K562 (cell line): ENCODE results near the gene DCUN1D3. TPM values are rescaled to one million over a fixed set of nuclear protein-coding genes. Genes with fewer than 3 reads are reported as not detected.

Experiments used
- ARID2 ChIP-seq: fragments of 450-650 bp; IDR thresholded peaks from 2 replicates; pipeline ENCODE4 v1.6.1; 2017; ENCODE audit warnings: antibody characterized with exemption, mild to moderate bottlenecking
- EWSR1 ChIP-seq: fragments of 450-650 bp; IDR thresholded peaks from 2 replicates; pipeline ENCODE4 v1.6.1; 2018; ENCODE audit warnings: borderline replicate concordance, mild to moderate bottlenecking, low read depth, moderate library complexity; ENCODE audit not compliant: partially characterized antibody
- KHSRP ChIP-seq: fragments of 450-650 bp; IDR thresholded peaks from 2 replicates; pipeline ENCODE4 v1.6.1; 2017
- MAFF ChIP-seq: IDR thresholded peaks from 2 replicates; pipeline ENCODE4 v1.6.1; 2012; ENCODE audit warnings: low read length, improper control_type of control experiment
- MYNN ChIP-seq, 2 experiments: sonication (generic); formaldehyde crosslinking in 1 of 2; IDR thresholded peaks; 2 replicates each; pipeline versions ENCODE4 v1.5.0 to v1.6.1; 2016 to 2020; ENCODE audit warnings: antibody characterized with exemption in 1 of 2, missing genetic modification reagents in 1 of 2
- NEUROD1 ChIP-seq: fragments of 150-350 bp; IDR thresholded peaks from 2 replicates; pipeline ENCODE4 v1.6.1; 2014; ENCODE audit warnings: borderline replicate concordance, low read length, low read depth; ENCODE audit not compliant: partially characterized antibody
- NR1H2 ChIP-seq: sonication (generic); formaldehyde crosslinking; IDR thresholded peaks from 2 replicates; pipeline ENCODE4 v1.4.0; 2020; ENCODE audit warnings: mild to moderate bottlenecking, missing genetic modification reagents
- NR4A1 ChIP-seq, 2 experiments: fragments of 250-450 bp in 1 of 2; fragments of 450-650 bp in 1 of 2; sonication (Bioruptor Pico) in 1 of 2; IDR thresholded peaks; 2 replicates each; pipeline versions ENCODE4 v1.4.0 to v1.6.1; 2016 to 2020; ENCODE audit warnings: mild to moderate bottlenecking in 2 of 2, missing compliant biosample characterization in 1 of 2, missing genetic modification characterization in 1 of 2, moderate library complexity in 1 of 2
- POU5F1 ChIP-seq: fragments of 150-350 bp; IDR thresholded peaks from 2 replicates; pipeline ENCODE4 v1.6.1; 2014; ENCODE audit warnings: borderline replicate concordance, low read length, low read depth, mild to moderate bottlenecking; ENCODE audit not compliant: partially characterized antibody
- RBFOX2 ChIP-seq: fragments of 200-400 bp; formaldehyde crosslinking; IDR thresholded peaks from 2 replicates; pipeline ENCODE4 v1.6.1; 2017; ENCODE audit warnings: low read depth, mild to moderate bottlenecking, low read length, moderate library complexity
- SETDB1 ChIP-seq: IDR thresholded peaks from one replicate; pipeline ENCODE4 v1.6.1; 2012; ENCODE audit warnings: low read length, control low read depth, inconsistent platforms
- SMAD3 ChIP-seq: fragments of 450-650 bp; formaldehyde crosslinking; conservative IDR thresholded peaks from 2 replicates; pipeline ENCODE4 v1.4.0; 2020; ENCODE audit warnings: mild to moderate bottlenecking
- SREBF2 ChIP-seq: sonication (generic); formaldehyde crosslinking; IDR thresholded peaks from 2 replicates; pipeline ENCODE4 v1.4.0; 2020; ENCODE audit warnings: mild to moderate bottlenecking, missing genetic modification reagents
- ZNF124 ChIP-seq: sonication (generic); formaldehyde crosslinking; IDR thresholded peaks from 2 replicates; pipeline ENCODE4 v1.8.1; 2022; ENCODE audit warnings: missing genetic modification reagents
- ZNF75A ChIP-seq: fragments of 450-650 bp; formaldehyde crosslinking; IDR thresholded peaks from 2 replicates; pipeline ENCODE4 v1.4.0; 2020; ENCODE audit warnings: mild to moderate bottlenecking
- polyA plus RNA-seq, 8 experiments: library from polyadenylated mRNA; depleted of rRNA in 4 of 8; stranded (reverse) in 5 of 8; unstranded in 3 of 8; fragments of >200 nt; fragmentation: Nextera tagmentation in 2 of 8; fragmentation: Illumina TruSeq in 1 of 8; extraction: Ambion mirVana in 2 of 8; extraction: Trizol in 1 of 8; gene quantifications; 2 replicates each; pipeline versions ENCODE4 v1.2.1 to v1.2.3, GENCODE V29; 2011 to 2014; ENCODE audit warnings: inconsistent platforms in 1 of 8, missing spikeins in 1 of 8
- total RNA-seq, 7 experiments: library from RNA; depleted of rRNA in 6 of 7; stranded (reverse); fragments of >200 nt in 6 of 7; fragmentation: Illumina TruSeq in 2 of 7; extraction: Trizol in 2 of 7; gene quantifications; 2 replicates each; pipeline versions ENCODE4 v1.2.1 to v1.2.3, GENCODE V29; 2011 to 2021; ENCODE audit warnings: low replicate concordance in 1 of 7
- TF ChIP-seq, protein P1 (sequence below): sonication (generic); formaldehyde crosslinking; IDR thresholded peaks from 2 replicates; pipeline ENCODE4 v1.8.0; 2023; ENCODE audit warnings: mild to moderate bottlenecking, missing genetic modification reagents
- TF ChIP-seq, protein P2 (sequence below): sonication (generic); formaldehyde crosslinking; IDR thresholded peaks from 2 replicates; pipeline ENCODE4 v1.8.1; 2023; ENCODE audit warnings: mild to moderate bottlenecking, missing genetic modification reagents
- TF ChIP-seq, protein P3 (sequence below): IDR thresholded peaks from 3 replicates; pipeline ENCODE4 v1.6.1; 2011; ENCODE audit warnings: borderline replicate concordance, mild to moderate bottlenecking; ENCODE audit not compliant: insufficient read length, insufficient read depth
- TF ChIP-seq, protein P4 (sequence below): sonication (generic); formaldehyde crosslinking; IDR thresholded peaks from 2 replicates; pipeline ENCODE4 v1.8.1; 2023; ENCODE audit warnings: mild to moderate bottlenecking, missing genetic modification reagents, moderate library complexity
- TF ChIP-seq, protein P5 (sequence below): fragments of 250-450 bp; sonication (Bioruptor Pico); IDR thresholded peaks from 2 replicates; pipeline ENCODE4 v1.9.0; 2021; ENCODE audit warnings: mild to moderate bottlenecking
- TF ChIP-seq, protein P6 (sequence below): sonication (generic); formaldehyde crosslinking; IDR thresholded peaks from 2 replicates; pipeline ENCODE4 v1.8.1; 2022; ENCODE audit warnings: missing genetic modification reagents

Gene DCUN1D3
- total and polyA plus RNA-seq, 9 of the 15 experiments (the other 6 are each of a cell fraction or from before 2014, with no cell fraction given) = 1.0 to 4.7 (median 2.2) TPM

DNA sequence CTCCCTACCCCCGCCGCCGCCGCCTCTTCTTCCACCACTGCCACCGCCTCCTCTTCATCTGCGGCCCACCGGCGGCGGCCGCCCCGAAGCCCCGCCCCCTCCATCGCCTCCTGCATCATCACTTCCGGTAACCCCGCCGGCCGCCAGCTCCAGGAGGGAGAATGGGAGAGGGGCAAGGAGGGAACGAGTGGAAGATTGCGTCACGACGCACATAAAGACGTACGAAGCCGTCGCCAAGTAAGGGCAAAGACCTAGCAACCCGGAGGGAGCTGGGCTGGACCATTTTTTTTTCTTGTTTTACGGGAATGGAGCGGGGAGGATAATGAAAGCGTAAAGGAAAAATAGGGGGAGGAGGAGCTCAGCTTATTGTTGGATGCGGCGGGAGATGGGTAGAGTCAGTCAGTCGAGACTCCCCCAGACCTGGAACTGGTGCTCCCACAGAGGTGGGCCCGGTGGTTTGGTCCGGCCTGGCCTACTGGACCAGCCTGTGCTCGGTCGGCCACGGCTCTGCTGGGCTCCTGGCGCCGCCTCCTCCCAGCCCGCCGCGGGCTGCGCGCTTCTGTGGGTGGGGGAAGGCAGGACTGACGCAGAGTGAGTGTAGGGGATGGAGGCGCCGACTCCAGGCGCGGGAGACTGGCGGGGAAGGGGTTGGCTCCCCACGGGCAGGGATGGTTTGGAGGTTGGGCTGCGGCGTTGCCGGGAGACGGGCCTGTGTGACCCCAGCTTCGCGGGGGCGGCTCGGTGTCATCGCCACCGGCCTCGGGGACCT is at the start of gene DCUN1D3, which contains the start of gene LYRM1 (continued):
- TF ChIP-seq, protein P1, sequence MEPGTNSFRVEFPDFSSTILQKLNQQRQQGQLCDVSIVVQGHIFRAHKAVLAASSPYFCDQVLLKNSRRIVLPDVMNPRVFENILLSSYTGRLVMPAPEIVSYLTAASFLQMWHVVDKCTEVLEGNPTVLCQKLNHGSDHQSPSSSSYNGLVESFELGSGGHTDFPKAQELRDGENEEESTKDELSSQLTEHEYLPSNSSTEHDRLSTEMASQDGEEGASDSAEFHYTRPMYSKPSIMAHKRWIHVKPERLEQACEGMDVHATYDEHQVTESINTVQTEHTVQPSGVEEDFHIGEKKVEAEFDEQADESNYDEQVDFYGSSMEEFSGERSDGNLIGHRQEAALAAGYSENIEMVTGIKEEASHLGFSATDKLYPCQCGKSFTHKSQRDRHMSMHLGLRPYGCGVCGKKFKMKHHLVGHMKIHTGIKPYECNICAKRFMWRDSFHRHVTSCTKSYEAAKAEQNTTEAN (CRISPR knock-in tag) = no peak
- no peak for TF ChIP-seq POU5F1
- TF ChIP-seq NEUROD1 = peak; percentile 47
- peak; percentile 58 for TF ChIP-seq MAFF
- no peak for TF ChIP-seq NR1H2 (CRISPR knock-in tag)
- TF ChIP-seq RBFOX2 = peak; percentile 97
- TF ChIP-seq, protein P2, sequence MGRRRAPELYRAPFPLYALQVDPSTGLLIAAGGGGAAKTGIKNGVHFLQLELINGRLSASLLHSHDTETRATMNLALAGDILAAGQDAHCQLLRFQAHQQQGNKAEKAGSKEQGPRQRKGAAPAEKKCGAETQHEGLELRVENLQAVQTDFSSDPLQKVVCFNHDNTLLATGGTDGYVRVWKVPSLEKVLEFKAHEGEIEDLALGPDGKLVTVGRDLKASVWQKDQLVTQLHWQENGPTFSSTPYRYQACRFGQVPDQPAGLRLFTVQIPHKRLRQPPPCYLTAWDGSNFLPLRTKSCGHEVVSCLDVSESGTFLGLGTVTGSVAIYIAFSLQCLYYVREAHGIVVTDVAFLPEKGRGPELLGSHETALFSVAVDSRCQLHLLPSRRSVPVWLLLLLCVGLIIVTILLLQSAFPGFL = no peak
- TF ChIP-seq ARID2 = no peak
- no peak for TF ChIP-seq SETDB1
- TF ChIP-seq, protein P3, sequence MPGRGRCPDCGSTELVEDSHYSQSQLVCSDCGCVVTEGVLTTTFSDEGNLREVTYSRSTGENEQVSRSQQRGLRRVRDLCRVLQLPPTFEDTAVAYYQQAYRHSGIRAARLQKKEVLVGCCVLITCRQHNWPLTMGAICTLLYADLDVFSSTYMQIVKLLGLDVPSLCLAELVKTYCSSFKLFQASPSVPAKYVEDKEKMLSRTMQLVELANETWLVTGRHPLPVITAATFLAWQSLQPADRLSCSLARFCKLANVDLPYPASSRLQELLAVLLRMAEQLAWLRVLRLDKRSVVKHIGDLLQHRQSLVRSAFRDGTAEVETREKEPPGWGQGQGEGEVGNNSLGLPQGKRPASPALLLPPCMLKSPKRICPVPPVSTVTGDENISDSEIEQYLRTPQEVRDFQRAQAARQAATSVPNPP = no peak
- TF ChIP-seq, protein P4, sequence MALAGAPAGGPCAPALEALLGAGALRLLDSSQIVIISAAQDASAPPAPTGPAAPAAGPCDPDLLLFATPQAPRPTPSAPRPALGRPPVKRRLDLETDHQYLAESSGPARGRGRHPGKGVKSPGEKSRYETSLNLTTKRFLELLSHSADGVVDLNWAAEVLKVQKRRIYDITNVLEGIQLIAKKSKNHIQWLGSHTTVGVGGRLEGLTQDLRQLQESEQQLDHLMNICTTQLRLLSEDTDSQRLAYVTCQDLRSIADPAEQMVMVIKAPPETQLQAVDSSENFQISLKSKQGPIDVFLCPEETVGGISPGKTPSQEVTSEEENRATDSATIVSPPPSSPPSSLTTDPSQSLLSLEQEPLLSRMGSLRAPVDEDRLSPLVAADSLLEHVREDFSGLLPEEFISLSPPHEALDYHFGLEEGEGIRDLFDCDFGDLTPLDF = peak; percentile 55; the same call in 1 of the 2 replicates
- TF ChIP-seq MYNN (IDR thresholded peaks at IDR 0.05) = no peak
- TF ChIP-seq MYNN (CRISPR knock-in tag; IDR thresholded peaks at IDR 0.05) = no peak
- no peak for TF ChIP-seq NR4A1 (CRISPR knock-in tag; IDR thresholded peaks at IDR 0.05)
- no peak for TF ChIP-seq NR4A1 (tag; IDR thresholded peaks at IDR 0.05)
- TF ChIP-seq, protein P5, sequence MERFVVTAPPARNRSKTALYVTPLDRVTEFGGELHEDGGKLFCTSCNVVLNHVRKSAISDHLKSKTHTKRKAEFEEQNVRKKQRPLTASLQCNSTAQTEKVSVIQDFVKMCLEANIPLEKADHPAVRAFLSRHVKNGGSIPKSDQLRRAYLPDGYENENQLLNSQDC = no peak; the same call in 1 of the 2 replicates
- TF ChIP-seq KHSRP = peak; percentile 67; the same call in 1 of the 2 replicates
- TF ChIP-seq ZNF124 (CRISPR knock-in tag) = no peak
- TF ChIP-seq, protein P6, sequence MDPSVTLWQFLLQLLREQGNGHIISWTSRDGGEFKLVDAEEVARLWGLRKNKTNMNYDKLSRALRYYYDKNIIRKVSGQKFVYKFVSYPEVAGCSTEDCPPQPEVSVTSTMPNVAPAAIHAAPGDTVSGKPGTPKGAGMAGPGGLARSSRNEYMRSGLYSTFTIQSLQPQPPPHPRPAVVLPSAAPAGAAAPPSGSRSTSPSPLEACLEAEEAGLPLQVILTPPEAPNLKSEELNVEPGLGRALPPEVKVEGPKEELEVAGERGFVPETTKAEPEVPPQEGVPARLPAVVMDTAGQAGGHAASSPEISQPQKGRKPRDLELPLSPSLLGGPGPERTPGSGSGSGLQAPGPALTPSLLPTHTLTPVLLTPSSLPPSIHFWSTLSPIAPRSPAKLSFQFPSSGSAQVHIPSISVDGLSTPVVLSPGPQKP = no peak
- TF ChIP-seq SREBF2 (CRISPR knock-in tag) = no peak
- no peak for TF ChIP-seq ZNF75A (CRISPR knock-in tag)
- TF ChIP-seq EWSR1 = no peak
- TF ChIP-seq SMAD3 (CRISPR knock-in tag) = no peak; the same call in 1 of the 2 replicates
